GM18909 (cell line): Measurements from ENCODE around the gene MTRR.

ENCODE experiments used
- ATAC-seq: cut with Tn5 transposase; IDR thresholded peaks from one replicate; pipeline ENCODE4 v1.9.1; 2021; ENCODE audit warnings: mild to moderate bottlenecking; ENCODE audit not compliant: unreplicated experiment, poor library complexity

MTRR gene

DNA sequence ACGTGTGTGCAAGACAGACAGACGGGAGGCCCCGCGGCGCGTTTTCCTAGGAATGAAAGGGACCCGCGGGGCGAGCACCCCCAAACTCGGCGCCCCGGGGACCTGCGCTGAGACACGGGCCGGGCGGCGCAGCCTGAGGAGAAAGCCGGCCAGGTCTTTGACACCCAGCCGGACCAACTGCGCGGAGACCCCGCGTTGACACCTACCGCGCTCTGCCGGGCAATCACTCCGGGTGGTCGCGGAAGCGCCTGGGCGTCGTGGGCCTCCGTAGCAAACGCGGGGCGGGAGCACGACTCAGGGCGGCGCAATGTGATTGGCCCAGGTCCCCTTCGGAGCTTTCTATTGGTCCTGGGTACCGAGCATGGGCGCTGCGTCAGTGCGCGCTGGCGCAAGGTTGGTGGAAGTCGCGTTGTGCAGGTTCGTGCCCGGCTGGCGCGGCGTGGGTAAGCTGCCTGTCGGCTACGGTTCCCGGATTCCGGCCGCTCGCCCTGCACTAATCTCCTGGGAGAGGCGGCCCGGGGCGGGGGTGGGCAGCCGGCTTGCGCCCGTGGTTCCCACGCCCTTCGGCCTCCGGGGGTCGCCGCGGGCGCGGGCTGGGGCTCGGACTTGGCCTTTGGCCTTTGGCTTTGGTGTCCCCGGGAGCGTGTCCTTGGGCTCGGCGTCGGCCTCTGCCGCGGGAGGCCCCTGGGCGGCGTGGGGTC is at the start of gene MTRR, which contains the start of gene FASTKD3:
TSS of gene MTRR (plus strand) at position 376 of the 701 bp plus-strand sequence. CDS start 1,647 bp downstream, outside the sequence.
TSS of gene FASTKD3 (minus strand) at position 259 of the 701 bp plus-strand sequence. CDS start 948 bp downstream, outside the sequence.
- ATAC-seq = peak; percentile 98

GRCh38 chr5:7822449-7822848 is 46.5 kb upstream of the MTRR start:
- ATAC-seq = no peak

DNA sequence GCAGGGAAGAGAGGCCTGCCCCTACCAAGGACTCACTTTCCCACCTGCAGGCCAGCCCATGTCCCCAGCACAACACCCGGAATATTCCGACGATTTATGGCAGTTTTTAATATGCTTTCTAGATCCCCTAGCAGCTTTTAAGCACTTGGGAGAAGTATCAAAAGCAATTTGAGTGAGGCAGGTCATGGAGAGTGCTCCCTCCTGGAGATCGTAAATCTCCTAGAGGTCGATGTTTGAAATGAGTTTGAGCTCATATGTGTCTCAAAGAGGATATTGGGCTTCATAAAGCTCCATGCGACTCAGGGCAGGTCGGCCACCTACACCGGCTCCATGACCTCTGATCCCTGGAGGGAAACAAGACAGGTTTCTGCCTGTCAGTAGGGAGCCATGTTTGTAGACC is 45.4 kb upstream of the MTRR start:
- ATAC-seq = no peak

GRCh38 chr5:7824995-7825394 is 44.0 kb upstream of the MTRR start:
- no peak for ATAC-seq

DNA sequence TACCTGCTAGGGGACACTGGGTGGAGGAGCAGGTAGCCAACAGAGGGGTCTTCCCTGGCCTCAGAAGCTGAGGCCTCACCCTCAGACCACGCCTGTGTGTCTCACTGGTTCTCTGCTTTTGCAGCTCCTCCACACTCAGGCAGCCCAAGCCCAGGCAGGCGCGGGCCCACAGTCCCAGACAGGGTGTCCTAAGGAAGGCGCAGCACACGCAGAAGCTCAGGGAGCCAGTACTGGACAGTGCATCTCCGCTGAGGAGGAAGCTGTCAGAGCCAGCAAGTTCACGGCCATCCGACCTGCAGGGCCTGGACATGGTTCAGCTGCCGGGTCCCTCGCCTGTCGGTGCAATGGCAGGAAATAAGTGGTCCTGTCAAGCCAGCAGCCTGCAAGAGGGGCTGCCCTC is 43.3 kb upstream of the MTRR start:
- no peak for ATAC-seq

- ATAC-seq = no peak
Observed at GRCh38 chr5:7827610-7828009, 41.3 kb upstream of the MTRR start.

DNA sequence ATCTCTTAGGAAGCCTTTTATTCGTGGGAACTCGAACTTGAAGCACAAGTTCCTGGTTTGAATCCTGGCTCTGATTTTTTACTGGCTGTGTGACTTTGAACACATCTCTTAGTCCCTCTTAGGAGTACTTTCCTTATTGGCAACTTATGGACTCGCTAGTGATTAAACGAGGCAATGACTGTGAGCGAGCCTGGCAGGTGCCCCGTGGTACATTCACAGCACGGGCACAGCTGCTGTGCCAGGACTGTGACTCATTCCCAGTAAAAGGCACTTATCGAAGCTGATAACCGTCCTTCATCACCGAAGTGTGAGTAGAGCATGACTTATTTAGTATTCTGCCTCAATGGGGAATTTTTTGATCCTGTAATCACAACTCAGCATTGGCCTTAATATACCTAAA is 40.7 kb upstream of the MTRR start:
- ATAC-seq = no peak

DNA sequence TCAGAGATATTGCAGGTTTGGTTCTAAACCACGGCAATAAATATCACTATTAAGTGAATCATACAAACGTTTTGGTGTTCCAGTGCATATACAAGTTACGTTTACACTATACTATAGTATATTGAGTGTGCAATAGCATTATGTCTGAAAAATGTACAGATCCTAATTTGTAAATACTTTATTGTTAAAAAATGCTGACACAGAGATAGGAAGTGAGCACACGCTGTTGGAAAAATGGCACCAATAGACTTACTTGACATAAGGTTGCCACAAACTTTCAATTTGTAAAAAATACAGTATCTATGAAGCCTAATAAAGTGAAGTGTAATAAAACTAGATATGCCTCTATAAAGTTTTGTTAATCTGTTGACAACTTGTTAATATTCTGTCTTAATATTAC is 34.0 kb upstream of the MTRR start:
- no peak for ATAC-seq

GRCh38 chr5:7837403-7837802 is 31.5 kb upstream of the MTRR start:
- ATAC-seq = no peak

DNA sequence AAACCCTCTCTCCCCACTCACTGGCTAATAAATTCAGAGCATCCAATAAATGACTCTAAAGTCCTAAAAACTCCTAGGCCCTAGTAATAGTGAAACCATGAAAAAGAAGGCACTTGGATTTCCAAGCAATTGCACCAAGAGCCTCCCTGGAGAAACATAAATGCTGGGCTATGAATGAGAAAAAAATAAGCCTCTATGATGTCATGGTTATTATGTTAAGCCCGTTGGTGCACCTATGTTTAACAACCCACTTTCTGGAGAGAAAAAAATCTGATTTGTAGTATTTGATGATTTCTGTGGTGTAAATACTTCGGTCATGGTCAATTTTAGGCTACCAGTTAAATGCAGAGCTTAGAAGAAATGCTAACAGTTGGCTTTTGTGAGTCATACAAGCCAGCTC is 26.4 kb upstream of the MTRR start:
- ATAC-seq = no peak

DNA sequence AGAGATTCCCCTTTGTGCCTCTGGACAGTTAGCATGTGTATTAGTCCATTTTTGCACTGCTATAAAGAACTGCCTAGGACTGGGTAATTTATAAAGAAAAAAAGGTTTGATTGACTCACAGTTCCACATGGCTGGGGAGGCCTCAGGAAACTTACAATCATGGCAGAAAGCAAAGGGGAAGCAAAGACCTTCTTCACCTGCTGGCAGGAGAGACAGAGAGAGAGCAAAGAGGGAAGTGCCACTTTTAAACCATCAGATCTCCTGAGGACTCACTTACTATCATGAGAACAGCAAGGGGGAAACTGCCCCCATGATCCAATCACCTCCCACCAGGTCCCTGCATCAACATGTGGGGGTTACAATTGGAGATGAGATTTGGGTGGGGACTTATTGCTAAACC is 24.0 kb upstream of the MTRR start:
- no peak for ATAC-seq

GRCh38 chr5:7845557-7845956 is 23.4 kb upstream of the MTRR start:
- no peak for ATAC-seq

DNA sequence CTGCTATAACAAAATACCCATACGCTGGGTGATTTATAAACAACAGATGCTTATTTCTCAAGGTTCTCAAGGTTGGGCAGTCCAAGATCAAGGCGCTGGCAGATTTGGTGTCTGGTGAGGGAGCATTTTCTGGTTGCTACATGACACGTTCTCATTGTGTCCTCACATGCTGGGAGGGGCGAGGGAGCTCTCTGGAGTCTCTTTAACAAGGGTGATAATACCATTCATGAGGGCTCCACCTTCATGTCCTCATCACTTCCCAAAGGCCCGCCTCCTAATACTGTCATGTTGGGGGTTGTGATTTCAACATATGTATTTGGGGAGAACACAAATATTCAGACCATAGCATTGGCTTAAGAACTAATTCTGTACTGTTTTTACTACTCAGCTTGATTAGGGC is 22.6 kb upstream of the MTRR start:
- no peak for ATAC-seq

DNA sequence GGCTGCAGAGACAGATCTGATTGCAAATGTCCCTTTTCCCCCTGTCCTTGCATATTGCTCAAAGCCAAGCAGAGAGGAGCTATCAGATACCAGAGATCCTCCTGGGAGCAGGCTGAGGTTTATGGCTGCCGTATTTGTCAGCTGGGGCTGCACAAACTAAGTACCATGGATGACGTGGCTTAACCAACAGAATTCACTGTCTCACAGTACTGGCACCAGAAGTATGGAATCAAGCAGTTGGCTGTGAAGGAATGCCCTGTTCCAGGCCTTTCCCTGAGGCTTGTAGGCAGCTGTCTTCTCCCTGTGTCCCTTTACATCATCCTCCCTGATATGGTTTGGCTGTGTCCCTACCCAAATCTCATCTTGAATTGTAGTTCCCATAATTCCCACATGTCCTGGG is 20.7 kb upstream of the MTRR start:
- ATAC-seq = no peak

DNA sequence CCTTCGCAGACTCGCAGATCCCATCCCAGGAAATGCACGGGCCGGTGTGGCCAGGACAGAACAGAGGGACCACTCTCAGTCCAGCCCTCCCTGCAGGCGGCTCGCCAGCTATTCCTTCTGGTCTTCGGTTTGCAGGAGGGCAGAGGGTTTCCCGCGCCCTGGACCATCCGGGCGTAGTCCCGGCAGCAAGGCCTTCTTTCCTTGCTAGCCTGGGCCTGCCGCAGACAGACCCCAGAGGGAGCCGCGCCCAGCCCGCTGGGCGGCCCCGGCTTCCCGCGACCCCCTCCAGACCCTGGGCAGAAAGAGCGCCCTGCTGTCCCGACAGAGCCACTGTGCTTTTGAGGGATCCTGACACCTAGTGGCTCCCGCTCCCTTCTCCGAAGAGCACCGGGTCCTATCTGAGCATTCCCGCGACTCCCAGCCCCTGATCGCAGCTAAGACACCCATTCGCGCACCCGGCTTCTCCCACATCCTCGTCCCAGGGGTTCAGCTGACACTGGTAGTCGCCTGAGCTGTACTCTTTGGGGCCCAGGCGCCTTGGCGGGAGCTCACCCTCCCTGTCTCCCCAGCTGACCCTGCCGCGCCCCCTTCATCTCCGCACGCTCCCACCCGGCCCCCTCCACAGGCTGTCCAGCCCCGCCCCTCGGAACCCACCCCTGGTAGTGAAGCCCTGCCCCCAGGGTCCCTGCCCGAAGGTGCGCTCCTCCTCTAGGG is 19.1 kb upstream of the MTRR start:
- no peak for ATAC-seq

- no peak for ATAC-seq
Observed at GRCh38 chr5:7850395-7851239, 18.3 kb upstream of the MTRR start, which contains the start of gene CFAP90. CFAP90 (minus strand) TSS chr5:7851133; CDS start chr5:7851021, 112 bp downstream.

- no peak for ATAC-seq
Observed at GRCh38 chr5:7851240-7851592, 17.7 kb upstream of the MTRR start.

- ATAC-seq = no peak
Observed at GRCh38 chr5:7851617-7852289, 17.2 kb upstream of the MTRR start.

DNA sequence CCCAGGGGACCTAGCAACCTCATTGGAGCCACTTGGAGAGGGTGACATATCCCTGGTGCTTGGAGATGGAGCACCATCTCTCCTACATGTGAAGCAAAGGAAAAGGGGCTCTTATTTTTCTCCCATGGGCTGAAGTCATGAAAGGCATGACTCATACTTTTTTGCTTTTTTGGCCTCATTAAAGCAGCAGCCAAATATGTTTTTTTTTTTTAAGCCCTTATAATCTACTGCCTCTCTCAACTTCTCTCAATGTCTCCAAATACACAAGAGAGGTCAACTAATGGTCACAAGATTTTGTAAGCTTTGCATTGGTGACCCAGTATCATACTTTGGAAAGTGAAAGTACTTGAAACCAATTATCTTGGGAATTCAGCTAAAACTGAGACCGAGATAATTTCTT is 16.4 kb upstream of the MTRR start:
- ATAC-seq = no peak

DNA sequence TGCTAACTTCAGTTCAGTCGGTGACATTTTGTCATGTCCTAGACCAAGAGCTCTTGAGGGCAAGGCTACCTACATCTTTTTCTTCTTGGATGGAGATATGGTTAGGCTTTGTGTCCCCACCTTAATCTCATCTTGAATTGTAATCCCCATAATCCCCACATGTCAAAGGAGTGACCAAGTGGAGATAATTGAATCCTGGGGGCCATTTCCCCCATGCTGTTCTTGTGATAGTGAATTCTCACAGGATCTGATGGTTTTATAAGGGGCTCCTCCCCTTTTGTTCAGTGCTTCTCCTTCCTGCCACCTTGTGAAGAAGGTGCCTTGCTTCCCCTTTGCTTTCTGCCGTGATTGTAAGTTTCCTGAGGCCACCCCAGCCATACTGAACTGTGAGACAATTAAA is 16.0 kb upstream of the MTRR start:
- ATAC-seq = no peak
